ENCODE results near the gene PKD1. TPM values are rescaled to one million over a fixed set of nuclear protein-coding genes. Genes with fewer than 3 reads are reported as not detected.
"Not testable (repeated sequence)": the region's sequence is repeated elsewhere in the genome, so short reads cannot be mapped to it uniquely, and the experiment has no call there.

PKD1 gene
- total RNA-seq, 2 donors from 2014 or later: 78.9 to 237 TPM

- H3K27me3 ChIP-seq; H3K9me3 ChIP-seq; intact Hi-C loops (cut with DNase I); ATAC-seq; H3K4me3 ChIP-seq; H3K36me3 ChIP-seq (replicated peaks in 1 of 2; ENCODE audit: insufficient read depth in 1 of 2, low read depth in 2 of 2): not testable (repeated sequence)
- 65 to 78% methylated on average over 9 to 19 of the region's 21 CpGs for WGBS, 2 donors
- peak in 1 of 4 donors; percentile 55 for DNase-seq
- H3K27ac ChIP-seq: peak overlapping the region; percentile 1 to 72 (median 43)
- H3K4me1 ChIP-seq: peaks cover 36% of the 10 kb centered on the region
Measured at GRCh38 chr16:2126161-2126743, 9.4 kb downstream of the PKD1 start.

- peak overlapping the region in 2 of 4 donors; percentile 59 to 72 for H3K27ac ChIP-seq
Measured at GRCh38 chr16:2125609-2126008, 10.1 kb downstream of the PKD1 start.

DNA sequence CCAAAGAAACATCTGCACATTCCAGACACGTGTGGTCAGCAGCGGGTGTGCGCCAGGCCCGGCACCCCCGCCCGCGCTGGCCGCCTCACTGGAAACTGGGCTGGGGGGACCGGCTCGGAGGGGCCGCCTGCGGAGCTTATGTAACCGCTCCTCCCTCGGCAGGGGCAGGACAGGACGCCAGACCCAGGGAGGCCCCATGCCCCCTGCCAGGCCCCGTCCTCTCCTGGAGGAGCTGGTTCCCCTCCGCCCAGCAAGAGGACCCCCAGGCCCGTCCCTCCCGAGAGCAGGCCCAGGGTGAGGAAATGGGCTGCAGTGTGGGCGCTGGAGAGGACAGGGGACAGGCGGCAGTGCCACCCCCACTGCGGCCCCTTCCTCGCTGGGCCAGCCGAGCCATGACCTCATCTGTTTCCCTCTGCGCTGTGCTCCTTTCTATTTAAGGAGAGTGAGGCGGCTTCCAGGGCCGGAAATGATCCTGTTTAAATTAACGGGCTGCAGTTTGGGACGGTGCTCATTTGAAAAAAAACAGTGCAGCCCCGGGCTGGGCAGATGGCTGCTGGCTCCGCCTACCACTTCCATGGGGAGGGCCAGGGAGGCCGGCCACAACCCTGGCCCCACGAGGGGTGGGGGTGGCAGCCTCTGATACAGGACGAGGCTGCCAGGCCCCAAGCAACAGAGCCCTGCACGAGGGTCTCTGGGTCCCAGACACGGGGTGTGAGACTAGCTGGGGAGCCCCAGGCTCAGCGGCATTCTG is 10.8 kb downstream of the PKD1 start:
- Histone ChIP-seq H3K4me1 (peaks cover 36% of the 10 kb centered on the region), H3K27ac (peak overlapping the region in 3 of 4 donors; percentile 23 to 72 (median 59))
- H3K4me3 ChIP-seq; H3K9me3 ChIP-seq; H3K36me3 ChIP-seq (replicated peaks in 1 of 2; ENCODE audit: insufficient read depth in 1 of 2, low read depth in 2 of 2); intact Hi-C loops (cut with DNase I); H3K27me3 ChIP-seq: not testable (repeated sequence)
- ATAC-seq (peak; percentile 10), DNase-seq (peak in 2 of 4 donors; percentile 33 to 45)
- WGBS, 2 donors: 60 to 80% methylated on average over 8 to 29 of the region's 37 CpGs

More at GRCh38 chr16:2125609-2126008, 10.1 kb downstream of the PKD1 start:
- H3K9me3 ChIP-seq; H3K36me3 ChIP-seq (replicated peaks in 1 of 2; ENCODE audit: insufficient read depth in 1 of 2, low read depth in 2 of 2); DNase-seq; intact Hi-C loops (cut with DNase I); H3K4me3 ChIP-seq; ATAC-seq; H3K27me3 ChIP-seq: not testable (repeated sequence)
- 65 to 73% methylated on average over 10 to 11 of the region's 11 CpGs for WGBS, 2 donors
- peaks cover 36% of the 10 kb centered on the region for H3K4me1 ChIP-seq

DNA sequence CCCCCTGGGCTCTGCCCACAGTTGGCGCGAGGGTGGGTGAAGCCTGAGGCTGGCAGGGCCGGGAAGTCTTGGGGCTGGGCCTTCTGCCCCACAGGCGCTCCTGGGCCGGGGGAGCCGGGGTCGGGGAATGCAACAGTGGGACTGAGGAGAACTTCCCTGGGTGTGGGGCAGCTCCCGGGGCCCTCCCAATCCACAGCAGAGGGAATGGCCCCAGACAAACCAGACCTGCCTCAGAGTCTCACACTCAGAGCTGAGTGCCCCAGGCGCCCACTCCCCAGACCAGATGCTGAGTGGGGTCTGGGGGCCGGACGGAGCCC is 11.4 kb downstream of the PKD1 start:
- ATAC-seq; intact Hi-C loops (cut with DNase I); H3K4me3 ChIP-seq; H3K27me3 ChIP-seq; H3K9me3 ChIP-seq; DNase-seq; H3K36me3 ChIP-seq (replicated peaks in 1 of 2; ENCODE audit: insufficient read depth in 1 of 2, low read depth in 2 of 2): not testable (repeated sequence)
- H3K4me1 ChIP-seq: peaks cover 36% of the 10 kb centered on the region
- H3K27ac ChIP-seq: peak overlapping the region in 3 of 4 donors; percentile 23 to 72 (median 59)
- 50 to 65% methylated on average over 3 to 6 of the region's 11 CpGs for WGBS, 2 donors

DNA sequence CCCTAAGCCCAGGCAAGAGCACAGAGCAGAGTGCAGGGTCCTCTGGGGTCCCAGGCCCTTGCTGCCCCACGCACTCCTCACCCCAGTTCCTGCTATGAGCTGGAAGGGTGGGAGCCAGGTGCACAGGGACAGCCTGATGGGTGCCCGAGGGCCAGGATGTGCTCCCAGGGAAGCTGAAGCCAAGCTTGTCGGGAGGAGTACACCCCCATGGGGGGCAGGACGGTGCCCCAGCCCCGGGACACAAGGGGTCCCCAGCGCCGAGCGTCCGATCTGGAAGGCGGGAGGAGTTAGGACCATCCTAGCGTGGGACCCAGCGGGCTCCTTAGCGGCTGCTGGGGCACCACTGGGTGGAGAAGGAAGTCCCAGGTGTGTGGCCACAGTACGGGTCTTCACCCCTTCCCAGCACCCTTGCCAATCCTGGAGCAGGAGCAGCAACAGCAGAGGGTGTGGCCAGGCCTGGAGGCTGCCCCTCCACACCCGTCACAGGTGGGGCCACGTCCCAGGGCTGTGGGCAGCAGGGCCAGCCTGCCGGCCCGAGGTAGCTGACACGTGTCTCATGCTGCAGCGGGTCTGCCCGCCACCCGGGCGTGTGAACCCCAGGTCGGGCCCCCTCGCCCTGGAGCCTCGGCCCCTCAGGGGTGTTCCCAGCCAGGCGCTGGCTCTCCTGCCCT is 11.9 kb downstream of the PKD1 start:
- H3K27ac ChIP-seq: peak overlapping the region in 3 of 4 donors; percentile 23 to 72 (median 59)
- H3K36me3 ChIP-seq (replicated peaks in 1 of 2; ENCODE audit: insufficient read depth in 1 of 2, low read depth in 2 of 2); ATAC-seq; DNase-seq; H3K27me3 ChIP-seq; intact Hi-C loops (cut with DNase I); H3K4me3 ChIP-seq; H3K9me3 ChIP-seq: not testable (repeated sequence)
- 81% methylated on average over 9 of the region's 27 CpGs; no CpG with 5 or more reads in 1 of the 2 donors for WGBS, 2 donors
- peaks cover 34% of the 10 kb centered on the region for H3K4me1 ChIP-seq

GRCh38 chr16:2122934-2123683 is 12.6 kb downstream of the PKD1 start:
- DNase-seq; intact Hi-C loops (cut with DNase I); H3K27ac ChIP-seq; ATAC-seq; H3K36me3 ChIP-seq (replicated peaks in 1 of 2; ENCODE audit: insufficient read depth in 1 of 2, low read depth in 2 of 2); H3K9me3 ChIP-seq; H3K27me3 ChIP-seq; H3K4me3 ChIP-seq: not testable (repeated sequence)
- peaks cover 28% of the 10 kb centered on the region for H3K4me1 ChIP-seq
- 86% methylated on average over 19 of the region's 26 CpGs; no CpG with 5 or more reads in 1 of the 2 donors for WGBS, 2 donors

DNA sequence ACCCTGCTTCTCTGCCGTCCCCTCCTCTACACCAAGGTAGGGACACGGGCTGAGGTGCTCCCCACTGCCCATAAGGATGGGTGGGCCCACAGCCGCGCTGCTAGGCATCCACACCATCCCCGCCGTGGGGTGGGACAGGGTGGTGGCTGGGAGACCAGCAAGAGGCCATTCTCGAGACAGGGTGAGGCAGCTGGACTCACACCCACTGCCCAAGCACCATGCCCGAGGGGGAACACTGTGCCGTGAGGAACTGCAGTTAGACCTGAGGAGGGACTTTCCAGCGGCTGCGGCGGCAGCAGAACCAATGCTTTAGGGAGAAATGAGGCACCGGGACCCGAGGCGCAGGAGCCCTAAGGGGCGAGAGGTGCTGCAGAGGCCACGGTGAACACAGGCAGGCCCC is 13.3 kb downstream of the PKD1 start:
- 78 to 88% methylated on average over 8 to 11 of the region's 17 CpGs for WGBS, 2 donors
- Histone ChIP-seq H3K36me3 (replicated peaks in 1 of 2; ENCODE audit: insufficient read depth in 1 of 2, low read depth in 2 of 2) (no peaks in the 10 kb centered on the region), H3K4me3 (no peak overlapping the region), H3K4me1 (peaks cover 25% of the 10 kb centered on the region), H3K27me3 (no peaks in the 10 kb centered on the region), H3K9me3 (no peaks in the 10 kb centered on the region), H3K27ac (no peak overlapping the region)
- intact Hi-C loops (cut with DNase I): no loop called here
- ATAC-seq (no peak), DNase-seq (no peak)
- no peak for TF ChIP-seq POLR2A (IDR thresholded peaks at IDR 0.05)

GRCh38 chr16:2121853-2122252 is 13.8 kb downstream of the PKD1 start:
- DNase-seq (no peak), ATAC-seq (no peak)
- Histone ChIP-seq H3K27ac (no peak overlapping the region), H3K4me3 (no peak overlapping the region), H3K27me3 (no peaks in the 10 kb centered on the region), H3K9me3 (no peaks in the 10 kb centered on the region), H3K36me3 (replicated peaks in 1 of 2; ENCODE audit: insufficient read depth in 1 of 2, low read depth in 2 of 2) (no peaks in the 10 kb centered on the region), H3K4me1 (peaks cover 19% of the 10 kb centered on the region)
- TF ChIP-seq CTCF (IDR thresholded peaks at IDR 0.05): no peak
- no peak for TF ChIP-seq POLR2A (IDR thresholded peaks at IDR 0.05)
- intact Hi-C loops (cut with DNase I): no loop called here
- 84 to 100% methylated on average over 3 to 8 of the region's 19 CpGs for WGBS, 2 donors

All from body of pancreas (tissue), 4 donors.